Activated T-cell treated with anti-CD3 and anti-CD28 coated beads for 4 hours (primary cell): ENCODE results near the gene RIN3.

ENCODE experiments used
- DNase-seq: peaks from one replicate; pipeline ENCODE4 v3.0.0-alpha.2; 2020

Gene RIN3

DNA sequence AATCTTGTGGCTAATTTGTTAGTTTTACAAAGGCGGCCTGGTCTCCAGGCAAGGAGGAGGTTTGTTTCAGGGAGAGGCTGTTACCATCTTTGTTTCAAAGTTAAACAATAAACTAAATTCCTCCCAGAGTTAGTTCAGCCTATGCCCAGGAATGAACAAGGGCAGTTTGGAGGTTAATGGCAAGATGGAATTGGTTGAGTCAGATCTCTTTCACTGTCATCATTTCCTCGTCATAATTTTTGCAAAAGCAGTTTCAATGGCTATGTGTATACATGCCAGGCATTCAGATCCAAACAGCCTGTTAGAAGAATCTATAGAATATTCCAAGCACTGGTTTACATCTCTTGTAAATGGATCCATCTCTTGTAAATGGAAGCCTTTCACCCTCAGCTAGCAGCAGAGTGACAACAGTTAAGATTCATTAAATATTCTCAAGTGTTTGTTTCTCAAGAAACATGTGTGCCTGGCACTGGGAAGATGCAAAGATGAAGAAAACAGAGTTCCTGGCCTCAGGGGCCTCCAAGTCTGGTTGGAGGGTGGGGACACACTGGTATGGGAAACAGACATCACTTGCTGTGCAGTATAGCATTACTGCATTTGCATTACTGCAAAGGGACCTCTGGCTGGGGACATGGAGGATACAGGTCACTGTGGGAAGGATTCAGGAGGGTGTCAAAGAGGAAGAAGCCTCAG is 65.8 kb downstream of the RIN3 start:
- no peak for DNase-seq

- no peak for DNase-seq
Observed at GRCh38 chr14:92581206-92581605, 67.6 kb downstream of the RIN3 start.

DNA sequence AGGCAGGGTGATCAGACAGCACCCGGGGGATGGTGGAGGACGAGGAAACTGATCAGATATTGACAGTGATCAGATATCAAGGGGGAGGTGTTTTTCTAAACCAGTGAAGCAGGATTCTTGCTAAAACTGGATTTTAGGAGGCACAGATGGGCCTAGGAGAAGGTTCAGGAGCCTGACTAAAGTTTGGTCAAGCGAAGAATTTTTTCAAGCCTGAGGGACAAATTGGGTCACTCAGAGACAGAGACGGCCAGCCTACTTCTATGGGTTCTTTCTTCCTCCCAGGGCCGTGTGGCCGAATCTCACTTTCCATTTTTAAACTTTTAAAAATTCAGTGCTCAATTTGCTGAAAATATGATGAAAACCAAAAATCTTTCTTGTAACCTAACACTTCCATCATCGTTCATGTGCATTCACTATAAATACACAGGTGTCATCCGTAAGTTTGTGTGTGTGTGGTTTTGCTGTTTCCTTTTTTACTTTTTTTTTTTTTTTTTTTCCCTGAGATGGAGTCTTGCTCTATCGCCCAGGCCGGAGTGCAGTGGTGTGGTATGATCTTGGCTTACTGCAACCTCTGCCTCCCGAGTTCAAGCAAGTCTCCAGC is 68.5 kb downstream of the RIN3 start:
- no peak for DNase-seq

GRCh38 chr14:92582706-92583452 is 69.3 kb downstream of the RIN3 start:
- no peak for DNase-seq

DNA sequence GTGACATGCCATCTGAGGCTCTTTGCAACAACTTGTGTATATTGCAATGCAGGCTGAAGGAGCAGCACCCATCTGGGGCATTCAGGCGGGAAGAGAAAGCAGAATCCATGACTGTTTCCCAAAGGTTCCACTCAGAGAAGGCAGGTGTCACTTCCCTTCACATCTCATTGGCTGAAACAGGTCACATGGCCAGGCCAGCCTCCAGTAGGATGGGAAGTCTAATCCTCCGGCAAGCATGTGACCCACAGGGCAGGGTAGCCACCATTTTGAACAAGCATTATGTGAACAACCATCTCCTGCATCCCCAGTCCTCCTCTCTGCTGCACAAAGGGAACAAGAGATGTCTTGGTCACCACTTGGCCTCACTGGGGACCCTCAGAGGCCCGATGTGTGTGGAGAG is 70.6 kb downstream of the RIN3 start:
- no peak for DNase-seq

- no peak for DNase-seq
Observed at GRCh38 chr14:92584816-92585215, 71.2 kb downstream of the RIN3 start.

DNA sequence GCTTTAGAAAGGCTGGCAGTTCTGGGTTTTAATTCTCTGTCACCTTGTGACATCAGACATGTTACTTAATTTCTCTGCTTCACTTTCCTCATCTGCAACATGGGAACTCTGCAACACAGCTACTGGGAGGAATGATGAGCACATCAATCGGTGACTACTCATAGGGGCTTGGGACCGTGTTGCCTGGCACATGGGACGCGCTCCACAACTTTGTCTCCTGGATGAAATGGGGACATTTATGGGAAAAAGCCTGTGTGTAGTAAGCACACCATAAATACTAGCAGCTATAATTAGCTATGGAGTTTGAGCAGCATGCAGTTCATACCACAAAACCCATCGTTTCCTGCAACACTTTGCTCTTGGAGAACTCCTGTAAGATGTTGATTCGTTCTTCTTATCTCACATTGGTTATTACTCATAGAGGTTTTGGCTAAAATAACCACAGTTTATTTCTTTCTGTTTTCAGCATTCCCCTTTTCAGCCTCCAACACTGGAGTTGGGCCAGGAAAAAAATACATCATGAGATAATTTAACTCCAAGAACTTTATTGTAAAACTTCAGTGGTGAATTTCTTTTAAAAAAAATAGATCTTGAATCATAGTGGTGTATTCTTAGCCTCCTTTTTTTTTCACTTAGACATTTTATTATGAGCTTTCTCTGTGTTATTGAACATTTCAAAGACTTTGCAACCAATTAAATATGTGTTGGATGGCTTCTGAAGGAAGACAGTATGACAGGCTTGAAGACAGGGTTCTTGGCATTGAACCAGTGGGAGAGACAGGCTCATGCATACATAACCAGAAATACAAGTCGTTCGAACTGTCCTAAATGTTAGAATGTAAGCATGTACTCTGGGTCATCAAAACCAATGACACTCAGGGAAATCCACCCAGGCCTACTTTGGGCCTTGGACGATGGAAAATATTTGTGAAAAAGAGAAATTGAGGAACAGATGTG is 72.7 kb downstream of the RIN3 start:
- no peak for DNase-seq

DNA sequence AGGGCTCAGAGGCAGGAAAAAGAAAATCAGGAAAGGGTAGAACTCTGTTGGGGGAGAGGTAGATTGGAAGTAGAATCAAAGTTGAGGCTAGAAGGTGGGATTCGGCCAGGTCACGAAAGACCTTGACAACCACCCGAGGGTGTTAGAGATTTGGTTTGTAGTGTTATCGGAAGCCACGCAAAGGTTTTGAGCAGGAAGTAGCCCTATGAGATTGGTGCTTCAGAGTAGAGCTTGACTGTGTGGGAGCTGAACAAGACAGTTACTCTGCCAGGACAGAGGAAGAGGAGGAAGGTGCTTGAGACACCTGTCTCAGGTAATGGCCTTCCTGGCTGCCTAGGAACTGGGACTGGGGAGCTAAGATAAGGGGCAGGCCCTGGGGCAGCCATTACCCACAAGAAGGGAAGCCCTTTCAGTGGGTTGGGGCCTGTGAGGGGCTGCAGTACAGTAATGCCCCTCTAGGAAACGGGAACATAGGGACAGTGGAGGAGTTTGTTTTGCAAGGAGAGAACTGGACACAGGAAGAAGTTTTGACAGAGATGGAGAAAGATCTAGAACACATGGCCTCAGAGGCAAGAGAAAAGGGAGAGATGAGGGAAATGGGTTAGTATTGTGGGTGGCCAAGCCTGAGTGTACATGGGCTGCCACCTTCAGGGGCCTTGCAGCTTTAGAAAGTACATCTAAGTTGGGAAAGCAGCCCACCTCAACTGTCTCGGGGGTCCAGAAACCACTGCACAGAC is 73.5 kb downstream of the RIN3 start:
- no peak for DNase-seq

GRCh38 chr14:92587700-92588085 is 74.1 kb downstream of the RIN3 start:
- no peak for DNase-seq

DNA sequence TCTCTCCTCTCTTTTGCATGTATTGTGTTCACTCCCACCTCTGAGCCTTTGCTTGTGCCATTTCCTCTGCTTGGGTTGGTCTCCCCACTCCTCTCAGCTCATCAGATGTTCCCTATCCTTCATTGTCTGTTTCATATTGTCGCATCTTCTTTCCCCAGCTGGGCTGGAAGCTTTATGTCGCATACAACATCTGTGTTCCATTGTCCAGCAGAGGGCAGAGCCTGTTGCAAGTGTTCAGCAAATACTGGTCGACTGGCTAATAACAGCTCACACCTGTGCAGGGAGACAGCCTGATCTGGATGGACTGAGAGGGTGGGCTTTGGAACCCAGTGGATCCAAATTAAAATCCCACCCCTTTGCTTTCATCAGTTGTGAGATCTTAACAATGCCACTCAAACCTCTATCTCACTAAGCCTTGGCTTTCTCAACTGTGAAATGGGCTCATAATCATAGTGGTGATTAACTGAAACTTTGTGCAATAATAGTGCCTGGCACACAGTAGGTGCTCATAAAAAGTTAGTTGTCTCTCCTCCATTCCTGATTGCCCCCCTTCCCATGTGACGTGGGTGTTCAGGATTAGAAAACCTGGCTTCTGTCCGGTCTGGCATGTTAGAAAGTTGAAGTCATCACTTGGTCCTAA is 75.8 kb downstream of the RIN3 start:
- no peak for DNase-seq

- DNase-seq = no peak
Observed at GRCh38 chr14:92590176-92590575, 76.6 kb downstream of the RIN3 start.

- no peak for DNase-seq
Observed at GRCh38 chr14:92590941-92591340, 77.4 kb downstream of the RIN3 start.

DNA sequence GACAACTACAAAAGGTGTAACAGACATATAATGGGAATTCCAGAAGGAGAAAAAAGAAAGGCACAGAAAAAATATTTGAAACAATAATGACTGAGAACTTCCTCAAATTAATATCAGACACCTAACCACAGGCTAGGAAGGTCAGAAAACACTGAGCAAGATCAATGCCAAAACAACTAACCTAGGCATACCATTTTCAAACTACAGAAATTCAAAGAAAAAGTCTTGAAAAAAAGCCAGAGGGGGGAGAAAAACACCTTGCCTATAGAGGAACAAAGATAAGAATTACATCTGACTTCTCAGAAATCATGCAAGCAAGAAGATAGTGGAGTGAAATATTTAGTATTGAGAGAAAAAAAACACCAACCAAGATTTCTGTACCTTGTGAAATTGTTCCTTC is 77.8 kb downstream of the RIN3 start:
- no peak for DNase-seq

GRCh38 chr14:92595267-92595666 is 81.7 kb downstream of the RIN3 start:
- no peak for DNase-seq

DNA sequence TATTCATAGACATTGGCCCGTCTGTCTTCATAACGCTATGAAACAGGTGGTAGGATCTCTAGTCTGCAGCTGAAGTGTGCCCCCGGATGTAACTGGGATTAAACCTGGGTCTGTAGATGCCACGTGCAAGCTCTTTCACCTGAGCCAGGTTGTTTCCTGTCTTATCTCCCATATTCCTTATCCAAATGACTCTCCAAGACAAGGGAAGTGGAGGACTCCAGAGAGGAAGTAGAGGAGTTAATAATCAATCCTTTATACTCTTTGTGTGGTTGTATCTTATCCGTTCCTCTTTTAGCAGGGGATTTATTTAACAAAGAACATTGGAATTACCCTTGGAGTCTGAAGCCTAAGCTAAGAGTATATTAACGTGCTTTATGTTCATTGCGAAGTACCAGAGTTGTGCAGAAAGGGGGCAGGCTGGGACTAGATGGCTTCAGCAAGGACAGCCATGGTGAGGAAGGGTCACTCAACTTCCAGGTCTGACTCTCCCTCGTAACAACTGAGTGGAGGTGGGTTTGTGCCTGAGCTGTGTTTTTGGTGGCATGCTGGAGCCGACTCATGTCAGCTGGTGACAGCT is 82.8 kb downstream of the RIN3 start:
- DNase-seq = no peak

- DNase-seq = no peak
Observed at GRCh38 chr14:92597906-92598905, 84.6 kb downstream of the RIN3 start.

DNA sequence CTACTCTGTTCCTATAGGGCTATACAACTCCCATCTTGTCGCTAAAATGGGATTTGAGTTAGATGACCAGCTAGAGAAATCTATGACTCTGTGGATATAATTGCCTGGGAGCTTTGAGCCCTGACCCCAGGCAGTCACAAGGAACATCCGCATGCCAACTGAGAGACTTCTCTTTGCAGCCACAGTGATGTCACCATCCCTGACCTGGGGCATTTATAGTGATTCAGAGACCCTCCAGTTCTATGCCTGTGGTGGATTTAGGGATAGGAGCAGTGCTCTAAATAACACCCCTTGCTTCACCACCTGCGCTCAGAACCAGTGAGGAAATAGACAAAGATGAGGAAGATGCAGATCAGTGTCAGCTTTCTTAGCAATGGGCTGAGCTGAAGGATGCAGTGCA is 86.2 kb downstream of the RIN3 start:
- DNase-seq = no peak

GRCh38 chr14:92600318-92601053 is 86.9 kb downstream of the RIN3 start:
- DNase-seq = no peak

DNA sequence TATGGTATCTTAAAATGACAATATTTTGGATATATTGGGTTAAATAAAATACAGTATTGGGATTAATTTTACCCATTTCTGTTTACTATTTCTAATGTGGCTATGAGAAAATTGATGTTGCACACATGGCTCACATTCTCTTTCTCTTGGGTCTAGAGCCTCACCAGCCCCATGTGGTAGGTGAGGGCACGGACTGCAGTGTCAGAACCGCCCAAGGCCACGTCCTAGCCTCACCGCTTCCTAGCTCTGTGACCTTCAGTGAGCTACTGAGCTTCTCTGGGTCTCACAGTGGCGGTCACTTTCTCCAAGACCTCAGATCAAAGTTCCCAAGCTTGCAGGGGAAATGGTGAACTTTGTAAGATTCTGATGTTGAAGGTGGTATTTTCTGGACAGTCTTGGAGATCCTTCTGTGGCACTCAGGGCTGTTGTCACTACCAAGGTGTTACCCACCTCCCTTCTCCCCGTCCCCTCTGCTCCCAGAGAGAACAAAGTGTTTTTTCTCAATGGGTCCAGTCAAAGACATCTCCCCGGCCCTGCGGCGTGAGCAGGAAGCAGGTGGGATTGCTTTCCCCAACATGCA is 87.6 kb downstream of the RIN3 start:
- no peak for DNase-seq
